ENCODE results near the gene LARP4.

DNA sequence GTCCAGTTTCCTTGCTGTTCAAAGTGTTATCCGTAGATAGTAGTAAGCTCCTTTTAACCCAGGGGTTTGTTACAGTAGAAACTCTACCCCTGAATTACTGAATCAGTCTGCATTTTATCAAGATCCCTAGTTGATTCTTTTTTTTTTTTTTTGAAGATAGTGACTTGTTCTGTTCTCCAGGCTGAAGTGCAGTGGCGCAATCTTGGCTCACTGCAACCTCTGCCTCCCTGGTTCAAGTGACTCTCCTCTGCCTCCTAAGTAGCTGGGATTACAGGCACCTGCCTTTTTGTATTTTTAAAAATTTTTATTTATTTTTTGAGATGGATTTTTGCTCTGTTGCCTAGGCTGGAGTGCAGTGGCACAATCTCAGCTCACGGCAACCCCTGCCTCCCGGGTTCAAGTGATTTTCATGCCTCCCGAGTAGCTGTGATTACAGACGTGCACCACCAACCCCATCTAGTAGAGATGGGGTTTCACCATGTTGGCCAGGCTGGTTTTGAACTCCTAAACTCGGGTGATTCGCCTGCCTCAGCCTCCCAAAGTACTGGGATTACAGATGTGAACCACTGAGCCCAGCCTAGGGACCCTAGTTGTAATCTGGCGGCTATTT is 10.5 kb downstream of the LARP4 start:
- TF ChIP-seq, protein P1, sequence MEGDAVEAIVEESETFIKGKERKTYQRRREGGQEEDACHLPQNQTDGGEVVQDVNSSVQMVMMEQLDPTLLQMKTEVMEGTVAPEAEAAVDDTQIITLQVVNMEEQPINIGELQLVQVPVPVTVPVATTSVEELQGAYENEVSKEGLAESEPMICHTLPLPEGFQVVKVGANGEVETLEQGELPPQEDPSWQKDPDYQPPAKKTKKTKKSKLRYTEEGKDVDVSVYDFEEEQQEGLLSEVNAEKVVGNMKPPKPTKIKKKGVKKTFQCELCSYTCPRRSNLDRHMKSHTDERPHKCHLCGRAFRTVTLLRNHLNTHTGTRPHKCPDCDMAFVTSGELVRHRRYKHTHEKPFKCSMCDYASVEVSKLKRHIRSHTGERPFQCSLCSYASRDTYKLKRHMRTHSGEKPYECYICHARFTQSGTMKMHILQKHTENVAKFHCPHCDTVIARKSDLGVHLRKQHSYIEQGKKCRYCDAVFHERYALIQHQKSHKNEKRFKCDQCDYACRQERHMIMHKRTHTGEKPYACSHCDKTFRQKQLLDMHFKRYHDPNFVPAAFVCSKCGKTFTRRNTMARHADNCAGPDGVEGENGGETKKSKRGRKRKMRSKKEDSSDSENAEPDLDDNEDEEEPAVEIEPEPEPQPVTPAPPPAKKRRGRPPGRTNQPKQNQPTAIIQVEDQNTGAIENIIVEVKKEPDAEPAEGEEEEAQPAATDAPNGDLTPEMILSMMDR (IDR thresholded peaks at IDR 0.05; ENCODE audit: insufficient read depth, low read length, poor library complexity, severe bottlenecking), result no peak
- no peak for TF ChIP-seq EZH2phosphoT487 (conservative IDR thresholded peaks at IDR 0.05; ENCODE audit: low read length)

Measured in SU-DHL-6 (cell line).